Keratinocyte (primary cell): ENCODE data around the gene KCNAB2.

ENCODE experiments used
- CTCF ChIP-seq, 3 experiments: IDR thresholded peaks in 1 of 3; conservative IDR thresholded peaks in 1 of 3; optimal IDR thresholded peaks in 1 of 3; 2 replicates in 2 of 3; 3 replicates in 1 of 3; pipeline versions ENCODE3 to v1.5.1; 2011; ENCODE audit warnings: low read length in 3 of 3, mild to moderate bottlenecking in 3 of 3, moderate library complexity in 2 of 3, control low read depth in 1 of 3, inconsistent platforms in 1 of 3; ENCODE audit not compliant: insufficient read depth in 2 of 3; ENCODE audit errors: extremely low read depth in 1 of 3
- EZH2 ChIP-seq: IDR thresholded peaks from one replicate; pipeline ENCODE4 v1.6.1; 2012; ENCODE audit warnings: inconsistent platforms, mild to moderate bottlenecking, low read length, moderate library complexity

GRCh38 chr1:6093071-6093470 lies 47.4 kb downstream of the KCNAB2 start:
- TF ChIP-seq CTCF (optimal IDR thresholded peaks at IDR 0.05 in 1 of 3, IDR thresholded peaks at IDR 0.05 in 1 of 3, conservative IDR thresholded peaks at IDR 0.05 in 1 of 3; ENCODE audit: extremely low read depth in 1 of 3, insufficient read depth in 2 of 3, low read length in 3 of 3), result no peak
- TF ChIP-seq EZH2, result no peak
